Hepatocyte (in vitro differentiated cells): ENCODE results near the gene SLC9A2. TPM values are rescaled to one million over a fixed set of nuclear protein-coding genes. Genes with fewer than 3 reads are reported as not detected.

Source experiments
- DNase-seq: peaks from one replicate; pipeline ENCODE4 v3.0.0-alpha.2; 2016; ENCODE audit warnings: low spot score
- H2AFZ ChIP-seq: fragments of 200-600 bp; sonication (generic); 2 replicates; pipeline ENCODE4 v1.6.0; 2016; ENCODE audit warnings: antibody characterized with exemption, mild to moderate bottlenecking
- H3K27ac ChIP-seq: fragments of 200-600 bp; sonication (generic); 2 replicates; pipeline ENCODE4 v1.5.1; 2016; ENCODE audit warnings: mild to moderate bottlenecking
- H3K27me3 ChIP-seq: fragments of 200-600 bp; sonication (generic); 2 replicates; pipeline ENCODE4 v1.6.1; 2016
- H3K36me3 ChIP-seq: fragments of 200-600 bp; sonication (generic); replicated peaks from 2 replicates; pipeline ENCODE4 v1.5.1; 2016; ENCODE audit warnings: low read depth; ENCODE audit not compliant: insufficient read depth
- H3K4me1 ChIP-seq: fragments of 200-600 bp; sonication (generic); 2 replicates; pipeline ENCODE4 v1.5.1; 2016; ENCODE audit warnings: mild to moderate bottlenecking, moderate library complexity; ENCODE audit not compliant: insufficient read depth
- H3K4me2 ChIP-seq: fragments of 200-600 bp; sonication (generic); 2 replicates; pipeline ENCODE4 v1.6.0; 2016
- H3K4me3 ChIP-seq: fragments of 200-600 bp; sonication (generic); 2 replicates; pipeline ENCODE4 v1.5.1; 2016; ENCODE audit warnings: mild to moderate bottlenecking
- H3K79me2 ChIP-seq: fragments of 200-600 bp; sonication (generic); 2 replicates; pipeline ENCODE4 v1.6.0; 2017; ENCODE audit warnings: mild to moderate bottlenecking
- H3K9me2 ChIP-seq: fragments of 200-600 bp; sonication (generic); replicated peaks from 2 replicates; pipeline ENCODE4 v1.6.0; 2017; ENCODE audit warnings: mild to moderate bottlenecking; ENCODE audit not compliant: insufficient read depth
- H3K9me3 ChIP-seq: fragments of 200-600 bp; sonication (generic); 2 replicates; pipeline ENCODE4 v1.5.1; 2016; ENCODE audit warnings: low read depth, mild to moderate bottlenecking
- H4K20me1 ChIP-seq: fragments of 200-600 bp; sonication (generic); 2 replicates; pipeline ENCODE4 v1.6.0; 2016; ENCODE audit warnings: mild to moderate bottlenecking; ENCODE audit not compliant: insufficient read depth, poor library complexity, severe bottlenecking
- EZH2 ChIP-seq: fragments of 200-600 bp; sonication (generic); IDR thresholded peaks from 2 replicates; pipeline ENCODE4 v1.6.1; 2016; ENCODE audit warnings: antibody characterized with exemption, mild to moderate bottlenecking, borderline replicate concordance
- EZH2phosphoT487 ChIP-seq: fragments of 200-600 bp; sonication (generic); IDR thresholded peaks from one replicate; pipeline ENCODE4 v1.6.1; 2018; ENCODE audit warnings: antibody characterized with exemption, mild to moderate bottlenecking, low read depth, moderate library complexity; ENCODE audit not compliant: unreplicated experiment, severe bottlenecking
- WGBS: methylation state at CpG from one replicate; pipeline ENCODE4 v1.1.6; 2016; ENCODE audit warnings: low lambda C conversion rate; ENCODE audit errors: missing lambda C conversion rate; 5-methylcytosine and 5-hydroxymethylcytosine counted together
- polyA plus RNA-seq: library from polyadenylated mRNA; unstranded; fragments of >200 nt; fragmentation: Nextera tagmentation; extraction: Ambion mirVana; gene quantifications from 2 replicates; pipeline ENCODE4 v1.2.1, GENCODE V29; 2016
- total RNA-seq: library from RNA; depleted of rRNA; stranded (reverse); fragments of >200 nt; gene quantifications from 2 replicates; pipeline ENCODE4 v1.2.3, GENCODE V29; 2014
- TF ChIP-seq, protein P1 (sequence below): fragments of 200-600 bp; sonication (generic); IDR thresholded peaks from 2 replicates; pipeline ENCODE4 v1.5.1; 2016; ENCODE audit warnings: antibody characterized with exemption, mild to moderate bottlenecking; ENCODE audit not compliant: poor library complexity

SLC9A2 gene
- total and polyA plus RNA-seq, 2 experiments from 2014 or later: 1.1 to 2.1 TPM

- Histone ChIP-seq H3K27ac (no peak overlapping the region), H3K27me3 (no peaks in the 10 kb centered on the region), H3K36me3 (no peaks in the 10 kb centered on the region), H3K79me2 (no peaks in the 10 kb centered on the region), H3K9me3 (no peaks in the 10 kb centered on the region), H3K4me2 (no peak overlapping the region), H4K20me1 (no peaks in the 10 kb centered on the region), H2AFZ (no peak overlapping the region), H3K9me2 (no peaks in the 10 kb centered on the region), H3K4me3 (no peak overlapping the region), H3K4me1 (no peaks in the 10 kb centered on the region)
- TF ChIP-seq EZH2 (no peak), EZH2phosphoT487 (no peak)
- TF ChIP-seq, protein P1, sequence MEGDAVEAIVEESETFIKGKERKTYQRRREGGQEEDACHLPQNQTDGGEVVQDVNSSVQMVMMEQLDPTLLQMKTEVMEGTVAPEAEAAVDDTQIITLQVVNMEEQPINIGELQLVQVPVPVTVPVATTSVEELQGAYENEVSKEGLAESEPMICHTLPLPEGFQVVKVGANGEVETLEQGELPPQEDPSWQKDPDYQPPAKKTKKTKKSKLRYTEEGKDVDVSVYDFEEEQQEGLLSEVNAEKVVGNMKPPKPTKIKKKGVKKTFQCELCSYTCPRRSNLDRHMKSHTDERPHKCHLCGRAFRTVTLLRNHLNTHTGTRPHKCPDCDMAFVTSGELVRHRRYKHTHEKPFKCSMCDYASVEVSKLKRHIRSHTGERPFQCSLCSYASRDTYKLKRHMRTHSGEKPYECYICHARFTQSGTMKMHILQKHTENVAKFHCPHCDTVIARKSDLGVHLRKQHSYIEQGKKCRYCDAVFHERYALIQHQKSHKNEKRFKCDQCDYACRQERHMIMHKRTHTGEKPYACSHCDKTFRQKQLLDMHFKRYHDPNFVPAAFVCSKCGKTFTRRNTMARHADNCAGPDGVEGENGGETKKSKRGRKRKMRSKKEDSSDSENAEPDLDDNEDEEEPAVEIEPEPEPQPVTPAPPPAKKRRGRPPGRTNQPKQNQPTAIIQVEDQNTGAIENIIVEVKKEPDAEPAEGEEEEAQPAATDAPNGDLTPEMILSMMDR: no peak
- WGBS: 83% methylated on average over 5 of the region's 5 CpGs
- no peak for DNase-seq
Measured at GRCh38 chr2:102662833-102663232, 43.5 kb downstream of the SLC9A2 start.

GRCh38 chr2:102663381-102663780 is 44.0 kb downstream of the SLC9A2 start:
- no peak for DNase-seq
- no peaks in the 10 kb centered on the region for H3K4me1 ChIP-seq

DNA sequence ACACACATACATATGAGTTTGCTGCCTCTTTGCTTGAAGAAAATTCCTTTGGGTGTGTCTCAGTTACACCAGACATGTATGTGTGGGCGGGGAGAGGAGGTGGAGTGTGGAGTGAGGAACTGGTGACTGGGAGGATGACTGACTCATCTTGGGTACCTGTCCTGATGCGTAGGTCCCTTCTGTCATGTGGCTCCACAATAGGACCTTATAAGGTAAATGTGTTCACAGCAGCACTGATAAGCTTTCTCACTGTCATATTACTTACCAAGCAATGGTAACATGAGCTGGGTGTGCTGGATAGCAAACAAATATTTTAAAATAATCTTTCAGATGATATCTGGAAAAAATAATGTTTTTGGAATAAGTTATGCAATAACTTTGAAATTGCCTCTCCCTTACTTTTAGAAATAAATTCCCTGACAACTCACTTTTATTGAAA is 45.1 kb downstream of the SLC9A2 start:
- no peak overlapping the region for H3K4me2 ChIP-seq
- no peaks in the 10 kb centered on the region for H3K9me2 ChIP-seq
- H3K4me1 ChIP-seq: no peaks in the 10 kb centered on the region
- no peaks in the 10 kb centered on the region for H4K20me1 ChIP-seq
- H2AFZ ChIP-seq: no peak overlapping the region
- no peaks in the 10 kb centered on the region for H3K9me3 ChIP-seq
- no peaks in the 10 kb centered on the region for H3K79me2 ChIP-seq
- WGBS: 65% methylated on average over 2 of the region's 2 CpGs
- TF ChIP-seq, protein P1: no peak
- TF ChIP-seq EZH2phosphoT487: no peak
- peak overlapping the region; percentile 5 for H3K27ac ChIP-seq
- peak; percentile 76 for DNase-seq
- no peaks in the 10 kb centered on the region for H3K27me3 ChIP-seq
- H3K36me3 ChIP-seq: no peaks in the 10 kb centered on the region
- H3K4me3 ChIP-seq: no peak overlapping the region

More at GRCh38 chr2:102663381-102663780, 44.0 kb downstream of the SLC9A2 start:
- Histone ChIP-seq H3K27ac (no peak overlapping the region), H3K9me3 (no peaks in the 10 kb centered on the region), H4K20me1 (no peaks in the 10 kb centered on the region), H3K79me2 (no peaks in the 10 kb centered on the region), H3K27me3 (no peaks in the 10 kb centered on the region), H3K9me2 (no peaks in the 10 kb centered on the region), H3K4me2 (no peak overlapping the region), H2AFZ (no peak overlapping the region), H3K36me3 (no peaks in the 10 kb centered on the region), H3K4me3 (no peak overlapping the region)
- WGBS: 81% methylated on average over 3 of the region's 3 CpGs
- TF ChIP-seq EZH2phosphoT487 (no peak), EZH2 (no peak)
- TF ChIP-seq, protein P1: no peak

DNA sequence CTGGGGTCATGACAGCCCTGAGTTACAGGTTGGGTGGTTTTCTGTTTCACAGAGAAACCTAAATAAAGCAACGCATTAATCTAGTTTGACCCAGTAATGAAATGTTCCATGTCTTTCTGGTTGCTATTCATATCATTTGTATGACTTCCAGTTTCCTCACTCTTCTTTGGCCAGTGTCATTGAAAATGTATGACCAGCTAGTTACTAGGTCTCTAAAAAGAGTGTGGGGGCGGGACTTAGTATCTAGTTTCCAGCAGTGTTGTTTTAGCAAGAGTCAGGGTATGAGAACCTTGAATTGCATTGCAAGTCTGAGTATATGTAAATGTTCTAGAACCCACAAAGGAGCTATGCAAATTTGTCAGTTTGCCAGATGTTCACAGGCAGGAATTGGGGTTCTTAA is 47.7 kb downstream of the SLC9A2 start:
- H4K20me1 ChIP-seq: no peaks in the 10 kb centered on the region

More for the DNA sequence above, 47.7 kb downstream of the SLC9A2 start:
- no peak for DNase-seq
- no peaks in the 10 kb centered on the region for H3K9me3 ChIP-seq
- no peak overlapping the region for H2AFZ ChIP-seq
- no peaks in the 10 kb centered on the region for H3K79me2 ChIP-seq
- H3K27ac ChIP-seq: no peak overlapping the region
- no peak overlapping the region for H3K4me2 ChIP-seq
- 89% methylated on average over 2 of the region's 2 CpGs for WGBS
- TF ChIP-seq, protein P1: no peak
- TF ChIP-seq EZH2 (no peak), EZH2phosphoT487 (no peak)
- H3K4me1 ChIP-seq: no peaks in the 10 kb centered on the region
- H3K36me3 ChIP-seq: no peaks in the 10 kb centered on the region
- H3K9me2 ChIP-seq: no peaks in the 10 kb centered on the region
- no peaks in the 10 kb centered on the region for H3K27me3 ChIP-seq
- no peak overlapping the region for H3K4me3 ChIP-seq
